ENCODE measurements around the gene HOXD9. TPM values are rescaled to one million over a fixed set of nuclear protein-coding genes. Genes with fewer than 3 reads are reported as not detected.

The HOXD9 gene
- total and polyA plus RNA-seq, 5 donors from 2014 or later, result not detected

DNA sequence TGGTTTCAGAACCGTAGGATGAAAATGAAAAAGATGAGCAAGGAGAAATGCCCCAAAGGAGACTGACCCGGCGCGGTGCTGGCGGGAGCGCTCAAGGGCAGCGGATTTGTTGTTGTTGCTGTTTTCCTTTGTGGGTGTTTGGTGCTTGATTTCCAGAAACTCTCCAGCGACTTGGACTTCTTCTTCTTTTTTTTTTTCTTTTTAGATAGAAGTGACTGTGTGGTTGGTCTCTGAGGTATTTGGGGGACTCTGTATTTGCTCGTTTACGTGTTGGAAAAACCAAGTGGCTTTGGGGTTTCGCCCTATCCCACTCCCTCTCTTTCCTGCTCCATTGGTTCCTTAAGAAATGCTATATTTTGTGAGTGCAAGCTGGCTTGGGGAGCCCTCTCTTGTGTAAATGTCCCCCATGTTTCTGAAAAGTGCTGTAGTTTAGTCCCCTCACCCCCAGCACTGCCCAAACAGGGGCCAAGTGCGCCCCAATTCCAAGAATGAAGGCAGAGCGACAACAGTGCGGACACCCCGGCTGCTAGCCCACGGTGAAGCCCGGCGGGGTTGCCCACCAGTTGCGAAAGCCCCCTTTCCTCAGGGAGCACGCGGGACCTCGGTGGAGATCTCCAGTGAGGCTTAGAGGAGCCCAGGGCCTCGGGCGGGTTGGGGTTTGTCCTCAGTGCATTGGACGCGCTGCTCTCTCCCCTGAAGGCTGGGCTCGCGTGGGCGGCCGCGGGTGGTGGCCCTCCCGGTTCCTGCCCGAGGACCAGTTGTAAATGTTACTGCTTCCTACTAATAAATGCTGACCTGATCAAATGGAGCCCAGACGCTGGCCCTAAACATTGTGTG lies 1.8 kb downstream of the HOXD9 start:
- H3K27ac ChIP-seq (ENCODE audit: insufficient read depth, low read length, poor library complexity, severe bottlenecking), result no peak overlapping the region
- H3K27me3 Mint-ChIP-seq, result peaks cover 81% of the 10 kb centered on the region
- peak overlapping the region in 3 of 4 donors; percentile 17 to 61 (median 53) for H3K4me3 Mint-ChIP-seq
- H3K27me3 ChIP-seq (ENCODE audit: control insufficient read depth, insufficient read depth, low read length), result peaks cover 59% of the 10 kb centered on the region
- H3K27ac Mint-ChIP-seq, result peak overlapping the region in 1 of 3 donors; percentile 39
- DNase-seq (no peak), ATAC-seq (ENCODE audit: low read depth in 2 of 2) (no peak)
- H3K4me1 Mint-ChIP-seq, result peaks cover 6 to 26% (median 19%) of the 10 kb centered on the region in 4 donors
- H3K4me3 ChIP-seq (ENCODE audit: low read depth, low read length), result no peak overlapping the region
- peaks cover 19% of the 10 kb centered on the region for H3K4me1 ChIP-seq (ENCODE audit: control insufficient read depth, insufficient read depth, low read length, poor library complexity, severe bottlenecking)
- peaks cover 0 to 4% of the 10 kb centered on the region in 2 experiments for H3K9me3 ChIP-seq (ENCODE audit: control insufficient read depth in 2 of 2, low read length in 2 of 2)
- no peaks in the 10 kb centered on the region for H3K36me3 ChIP-seq (ENCODE audit: control insufficient read depth, insufficient read depth, low read length)
- H3K9me3 Mint-ChIP-seq, result peaks cover 0 to 14% (median 0%) of the 10 kb centered on the region in 7 donors
- no peaks in the 10 kb centered on the region for H3K36me3 Mint-ChIP-seq

DNA sequence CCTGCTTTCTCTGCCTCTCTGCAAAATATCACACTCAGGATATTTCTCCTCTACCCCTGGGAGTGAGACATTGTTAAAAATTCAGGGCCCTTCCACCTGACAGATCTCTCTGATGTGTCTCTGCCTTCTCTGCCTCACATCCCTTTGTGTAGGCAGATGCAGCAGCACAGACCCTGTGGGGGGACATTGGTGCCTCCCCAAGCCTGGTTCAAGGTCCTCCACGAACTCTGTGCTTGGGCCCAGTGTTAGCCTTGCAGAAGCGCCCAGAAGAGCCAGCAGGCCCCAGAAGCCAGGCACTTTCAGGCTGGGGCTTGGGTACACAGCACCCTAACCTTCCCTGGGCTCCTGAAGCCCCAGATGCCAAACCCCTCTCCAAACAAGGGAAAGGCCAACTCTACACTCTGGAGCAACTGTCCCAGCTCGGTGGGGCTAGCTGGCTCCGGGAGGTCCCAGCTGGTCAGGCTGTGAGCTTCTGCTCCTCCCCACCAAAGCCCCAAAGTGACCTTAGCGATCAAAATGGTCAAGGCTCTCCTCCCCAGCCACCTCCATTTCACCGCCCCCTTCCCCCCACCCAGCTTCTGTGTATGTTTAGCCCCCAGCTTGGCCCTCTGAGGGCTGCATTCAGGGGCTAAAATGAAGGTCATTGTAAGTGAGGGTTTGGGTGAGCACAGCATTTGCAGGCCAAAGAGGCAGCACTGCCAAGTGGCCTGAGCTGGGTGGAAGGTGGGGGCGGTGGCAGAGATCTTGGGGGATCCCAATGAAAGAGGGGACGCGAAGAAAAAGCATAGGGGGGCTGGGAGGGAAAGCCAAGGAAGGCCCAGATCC lies 2.6 kb downstream of the HOXD9 start:
- DNase-seq (no peak), ATAC-seq (ENCODE audit: low read depth in 2 of 2) (no peak)
- Mint-ChIP-seq H3K36me3 (no peaks in the 10 kb centered on the region), H3K27me3 (peaks cover 74% of the 10 kb centered on the region), H3K4me1 (peaks cover 6 to 28% (median 19%) of the 10 kb centered on the region in 4 donors), H3K9me3 (peaks cover 0 to 14% (median 0%) of the 10 kb centered on the region in 7 donors), H3K4me3 (no peak overlapping the region), H3K27ac (no peak overlapping the region)
- peaks cover 0 to under 1% of the 10 kb centered on the region in 2 experiments for H3K9me3 ChIP-seq (ENCODE audit: control insufficient read depth in 2 of 2, low read length in 2 of 2)
- no peaks in the 10 kb centered on the region for H3K36me3 ChIP-seq (ENCODE audit: control insufficient read depth, insufficient read depth, low read length)
- H3K4me1 ChIP-seq (ENCODE audit: control insufficient read depth, insufficient read depth, low read length, poor library complexity, severe bottlenecking), result peaks cover 26% of the 10 kb centered on the region
- no peak overlapping the region for H3K27ac ChIP-seq (ENCODE audit: insufficient read depth, low read length, poor library complexity, severe bottlenecking)
- H3K4me3 ChIP-seq (ENCODE audit: low read depth, low read length), result no peak overlapping the region
- H3K27me3 ChIP-seq (ENCODE audit: control insufficient read depth, insufficient read depth, low read length), result peaks cover 51% of the 10 kb centered on the region

DNA sequence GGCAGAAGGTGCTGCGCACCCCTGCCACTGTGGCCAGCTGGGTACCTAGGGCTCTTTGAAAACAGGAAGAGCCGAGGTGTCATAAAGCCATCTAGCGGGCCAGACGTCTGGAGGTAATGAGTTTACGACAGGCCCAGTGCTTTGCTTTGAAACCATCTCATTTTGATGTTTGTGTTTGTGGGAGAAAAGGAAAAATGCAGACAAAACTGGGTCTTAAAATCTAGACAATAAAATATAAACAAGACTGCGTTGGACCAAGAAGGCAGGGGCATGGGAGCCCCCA lies 3.2 kb downstream of the HOXD9 start:
- Mint-ChIP-seq H3K27ac (no peak overlapping the region), H3K4me3 (no peak overlapping the region), H3K9me3 (peaks cover 0 to 14% (median 0%) of the 10 kb centered on the region in 7 donors), H3K36me3 (no peaks in the 10 kb centered on the region), H3K4me1 (peaks cover 6 to 30% (median 20%) of the 10 kb centered on the region in 4 donors), H3K27me3 (peaks cover 70% of the 10 kb centered on the region)
- H3K4me3 ChIP-seq (ENCODE audit: low read depth, low read length), result no peak overlapping the region
- peaks cover 46% of the 10 kb centered on the region for H3K27me3 ChIP-seq (ENCODE audit: control insufficient read depth, insufficient read depth, low read length)
- H3K27ac ChIP-seq (ENCODE audit: insufficient read depth, low read length, poor library complexity, severe bottlenecking), result no peak overlapping the region
- no peaks in the 10 kb centered on the region for H3K9me3 ChIP-seq (ENCODE audit: control insufficient read depth in 2 of 2, low read length in 2 of 2)
- peaks cover 31% of the 10 kb centered on the region for H3K4me1 ChIP-seq (ENCODE audit: control insufficient read depth, insufficient read depth, low read length, poor library complexity, severe bottlenecking)
- no peak for ATAC-seq (ENCODE audit: low read depth in 2 of 2)
- no peaks in the 10 kb centered on the region for H3K36me3 ChIP-seq (ENCODE audit: control insufficient read depth, insufficient read depth, low read length)
- no peak for DNase-seq

DNA sequence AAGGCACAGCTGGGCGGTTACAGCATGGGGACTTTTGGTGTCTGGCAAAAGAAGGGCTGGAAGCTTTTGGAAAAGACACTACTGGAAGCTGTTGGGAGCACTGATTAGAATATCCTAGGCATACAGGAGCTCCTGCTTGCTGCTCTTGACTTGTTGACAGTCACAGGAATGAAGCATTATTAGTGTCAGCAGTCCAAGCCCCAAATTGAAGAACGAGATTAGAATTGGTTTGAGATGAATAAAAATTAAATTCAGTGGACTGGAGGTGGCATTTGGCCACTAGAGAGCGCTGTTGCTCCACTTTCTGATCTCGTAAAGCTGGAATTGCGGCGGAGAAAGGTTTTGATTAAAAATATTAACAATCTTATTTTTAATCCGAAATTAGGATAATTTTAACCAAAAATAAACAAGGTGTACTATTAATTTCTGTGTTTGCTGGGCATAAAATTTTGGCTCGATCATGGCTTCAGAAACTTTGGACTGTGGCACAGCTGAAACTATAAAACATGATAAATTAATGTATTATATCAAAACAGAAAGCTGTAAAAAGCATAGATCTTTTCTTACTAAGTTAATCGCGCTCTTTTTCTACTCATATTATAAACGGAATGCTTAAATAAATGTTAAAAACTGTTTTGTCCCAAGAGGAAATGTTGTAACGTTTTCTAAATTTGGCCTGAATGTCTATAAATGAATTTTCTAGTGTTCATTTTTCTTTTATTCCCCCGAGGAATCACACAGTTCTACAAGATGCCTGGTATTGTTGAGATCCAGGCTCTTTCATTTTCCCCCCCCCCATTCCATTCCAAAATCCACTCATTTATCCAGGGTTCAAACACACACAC lies 4.6 kb downstream of the HOXD9 start:
- H3K27me3 ChIP-seq (ENCODE audit: control insufficient read depth, insufficient read depth, low read length), result peaks cover 54% of the 10 kb centered on the region
- peaks cover 0 to 16% (median 0%) of the 10 kb centered on the region in 7 donors for H3K9me3 Mint-ChIP-seq
- ATAC-seq (ENCODE audit: low read depth in 2 of 2) (no peak), DNase-seq (peak; percentile 52 to 67 (median 62))
- H3K27me3 Mint-ChIP-seq, result peaks cover 77% of the 10 kb centered on the region
- peaks cover 7 to 43% (median 26%) of the 10 kb centered on the region in 4 donors for H3K4me1 Mint-ChIP-seq
- H3K4me3 Mint-ChIP-seq, result peak overlapping the region in 3 of 4 donors; percentile 4 to 81 (median 35)
- H3K36me3 ChIP-seq (ENCODE audit: control insufficient read depth, insufficient read depth, low read length), result no peaks in the 10 kb centered on the region
- H3K4me3 ChIP-seq (ENCODE audit: low read depth, low read length), result no peak overlapping the region
- H3K4me1 ChIP-seq (ENCODE audit: control insufficient read depth, insufficient read depth, low read length, poor library complexity, severe bottlenecking), result peaks cover 40% of the 10 kb centered on the region
- H3K27ac Mint-ChIP-seq, result no peak overlapping the region
- no peak overlapping the region for H3K27ac ChIP-seq (ENCODE audit: insufficient read depth, low read length, poor library complexity, severe bottlenecking)
- peaks cover 0 to 2% of the 10 kb centered on the region in 2 experiments for H3K9me3 ChIP-seq (ENCODE audit: control insufficient read depth in 2 of 2, low read length in 2 of 2)
- no peaks in the 10 kb centered on the region for H3K36me3 Mint-ChIP-seq

- Histone ChIP-seq H3K4me3 (ENCODE audit: low read depth, low read length) (no peak overlapping the region), H3K27ac (ENCODE audit: insufficient read depth, low read length, poor library complexity, severe bottlenecking) (no peak overlapping the region), H3K27me3 (ENCODE audit: control insufficient read depth, insufficient read depth, low read length) (peaks cover 55% of the 10 kb centered on the region), H3K36me3 (ENCODE audit: control insufficient read depth, insufficient read depth, low read length) (no peaks in the 10 kb centered on the region), H3K4me1 (ENCODE audit: control insufficient read depth, insufficient read depth, low read length, poor library complexity, severe bottlenecking) (peaks cover 40% of the 10 kb centered on the region), H3K9me3 (ENCODE audit: control insufficient read depth in 2 of 2, low read length in 2 of 2) (peaks cover under 1 to 2% of the 10 kb centered on the region in 2 experiments)
- Mint-ChIP-seq H3K27me3 (peaks cover 83% of the 10 kb centered on the region), H3K27ac (no peak overlapping the region), H3K36me3 (no peaks in the 10 kb centered on the region), H3K9me3 (peaks cover 0 to 20% (median 0%) of the 10 kb centered on the region in 7 donors), H3K4me1 (peaks cover 11 to 45% (median 28%) of the 10 kb centered on the region in 4 donors), H3K4me3 (peak overlapping the region in 2 of 4 donors; percentile 74 to 85)
- DNase-seq (no peak), ATAC-seq (ENCODE audit: low read depth in 2 of 2) (no peak)
Measured at GRCh38 chr2:176127774-176128072, 5.2 kb downstream of the HOXD9 start.

GRCh38 chr2:176128172-176128981 lies 5.9 kb downstream of the HOXD9 start:
- Mint-ChIP-seq H3K4me1 (peaks cover 11 to 48% (median 28%) of the 10 kb centered on the region in 4 donors), H3K36me3 (no peaks in the 10 kb centered on the region), H3K9me3 (peaks cover 0 to 20% (median 2%) of the 10 kb centered on the region in 7 donors), H3K27me3 (peaks cover 88% of the 10 kb centered on the region), H3K27ac (peak overlapping the region in 2 of 3 donors; percentile 32 to 73), H3K4me3 (peak overlapping the region in 3 of 4 donors; percentile 72 to 85 (median 74))
- H3K27me3 ChIP-seq (ENCODE audit: control insufficient read depth, insufficient read depth, low read length), result peaks cover 57% of the 10 kb centered on the region
- H3K36me3 ChIP-seq (ENCODE audit: control insufficient read depth, insufficient read depth, low read length), result no peaks in the 10 kb centered on the region
- peaks cover 39% of the 10 kb centered on the region for H3K4me1 ChIP-seq (ENCODE audit: control insufficient read depth, insufficient read depth, low read length, poor library complexity, severe bottlenecking)
- H3K9me3 ChIP-seq (ENCODE audit: control insufficient read depth in 2 of 2, low read length in 2 of 2), result peaks cover 4 to 7% of the 10 kb centered on the region in 2 experiments
- H3K4me3 ChIP-seq (ENCODE audit: low read depth, low read length), result no peak overlapping the region
- no peak overlapping the region for H3K27ac ChIP-seq (ENCODE audit: insufficient read depth, low read length, poor library complexity, severe bottlenecking)
- ATAC-seq (ENCODE audit: low read depth in 2 of 2), result no peak
- no peak for DNase-seq
